Right lobe of liver (tissue), 4 donors: ENCODE measurements around the gene MEMO1.

Experiments used
- POLR2A ChIP-seq: fragments of 450-650 bp; IDR thresholded peaks from one replicate; pipeline ENCODE4 v1.6.1; 2017; ENCODE audit warnings: antibody characterized with exemption, mild to moderate bottlenecking
- TF ChIP-seq, protein P1 (sequence below), 4 donors: fragments of 200-600 bp in 3 of 4; fragments of 450-650 bp in 1 of 4; IDR thresholded peaks; one replicate each; pipeline versions ENCODE4 v1.5.1 to v1.8.0; 2016 to 2022; ENCODE audit warnings: antibody characterized with exemption in 4 of 4, mild to moderate bottlenecking in 2 of 4
- donor health status: DM: no; HTN: no; CAD: no.
- donor health status: DM: no; HTN: no; CAD: no.
- donor health status: DM: no; HTN: yes; CAD: no.

DNA sequence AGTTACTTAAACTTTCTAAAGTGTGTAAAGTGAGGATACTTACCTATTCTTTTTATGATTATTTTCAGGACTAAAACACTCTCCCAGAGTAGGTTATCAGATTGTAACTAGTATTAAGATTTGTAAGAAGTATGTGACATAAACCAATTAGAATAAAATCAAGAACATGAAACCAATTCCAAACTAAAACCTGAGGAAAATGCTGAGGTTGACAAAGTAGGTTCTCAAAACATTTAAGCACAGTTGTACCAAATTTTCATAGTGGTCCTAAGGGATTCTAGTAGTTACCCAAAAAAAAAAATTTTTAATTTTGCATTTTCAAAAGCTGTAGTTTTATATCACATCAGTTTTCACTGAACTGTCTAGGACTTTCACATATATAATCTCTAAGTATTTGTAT, 157.3 kb downstream of the MEMO1 start:
- TF ChIP-seq, protein P1, sequence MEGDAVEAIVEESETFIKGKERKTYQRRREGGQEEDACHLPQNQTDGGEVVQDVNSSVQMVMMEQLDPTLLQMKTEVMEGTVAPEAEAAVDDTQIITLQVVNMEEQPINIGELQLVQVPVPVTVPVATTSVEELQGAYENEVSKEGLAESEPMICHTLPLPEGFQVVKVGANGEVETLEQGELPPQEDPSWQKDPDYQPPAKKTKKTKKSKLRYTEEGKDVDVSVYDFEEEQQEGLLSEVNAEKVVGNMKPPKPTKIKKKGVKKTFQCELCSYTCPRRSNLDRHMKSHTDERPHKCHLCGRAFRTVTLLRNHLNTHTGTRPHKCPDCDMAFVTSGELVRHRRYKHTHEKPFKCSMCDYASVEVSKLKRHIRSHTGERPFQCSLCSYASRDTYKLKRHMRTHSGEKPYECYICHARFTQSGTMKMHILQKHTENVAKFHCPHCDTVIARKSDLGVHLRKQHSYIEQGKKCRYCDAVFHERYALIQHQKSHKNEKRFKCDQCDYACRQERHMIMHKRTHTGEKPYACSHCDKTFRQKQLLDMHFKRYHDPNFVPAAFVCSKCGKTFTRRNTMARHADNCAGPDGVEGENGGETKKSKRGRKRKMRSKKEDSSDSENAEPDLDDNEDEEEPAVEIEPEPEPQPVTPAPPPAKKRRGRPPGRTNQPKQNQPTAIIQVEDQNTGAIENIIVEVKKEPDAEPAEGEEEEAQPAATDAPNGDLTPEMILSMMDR (IDR thresholded peaks at IDR 0.05): no peak
- TF ChIP-seq POLR2A: no peak
